Stimulated activated CD8-positive, alpha-beta memory T cell treated with anti-CD3 and anti-CD28 coated beads, Interleukin-12 subunit alpha, Interleukin-12 subunit beta, amount 100 ng/mL, for 4 hours (primary cell): Measurements from ENCODE around the gene OSBPL8.
"Not testable (repeated sequence)": the region's sequence is repeated elsewhere in the genome, so short reads cannot be mapped to it uniquely, and the experiment has no call there.

Source experiments
- DNase-seq: peaks from one replicate; pipeline ENCODE4 v3.0.0-alpha.2; 2020; ENCODE audit warnings: low read depth

The OSBPL8 gene

DNA sequence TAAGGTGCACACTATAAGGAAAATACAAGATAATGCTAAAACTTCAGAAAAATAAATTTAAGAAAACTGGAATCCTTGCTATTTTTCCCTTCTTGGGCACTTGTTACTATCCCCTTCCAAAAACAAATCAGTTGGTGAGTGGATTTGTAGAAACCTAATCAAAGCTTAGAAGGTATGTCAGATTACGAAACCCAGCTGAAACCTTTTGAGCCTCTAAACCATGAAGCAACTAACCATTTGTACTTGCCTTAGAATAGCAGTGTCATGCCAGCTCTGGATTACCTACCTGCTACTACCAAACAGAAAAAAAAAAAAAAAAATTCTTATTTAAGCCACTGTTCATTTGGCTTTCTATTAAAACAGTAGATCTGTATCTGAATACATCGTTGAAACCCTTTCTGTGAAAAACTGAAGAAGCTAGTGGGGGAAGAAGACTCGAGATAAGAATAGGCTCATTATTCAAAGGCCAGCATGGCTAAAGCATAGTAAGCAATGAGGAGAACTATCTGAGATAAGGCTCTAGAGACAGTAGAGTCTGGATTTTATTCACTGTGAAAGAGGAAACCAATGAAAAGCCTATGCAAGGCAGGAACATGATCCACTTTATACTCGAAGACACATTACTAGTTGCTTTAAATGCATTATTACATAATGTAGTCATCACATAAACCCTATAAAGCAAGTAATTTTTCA lies 30.2 kb downstream of the OSBPL8 start:
- DNase-seq, result no peak

DNA sequence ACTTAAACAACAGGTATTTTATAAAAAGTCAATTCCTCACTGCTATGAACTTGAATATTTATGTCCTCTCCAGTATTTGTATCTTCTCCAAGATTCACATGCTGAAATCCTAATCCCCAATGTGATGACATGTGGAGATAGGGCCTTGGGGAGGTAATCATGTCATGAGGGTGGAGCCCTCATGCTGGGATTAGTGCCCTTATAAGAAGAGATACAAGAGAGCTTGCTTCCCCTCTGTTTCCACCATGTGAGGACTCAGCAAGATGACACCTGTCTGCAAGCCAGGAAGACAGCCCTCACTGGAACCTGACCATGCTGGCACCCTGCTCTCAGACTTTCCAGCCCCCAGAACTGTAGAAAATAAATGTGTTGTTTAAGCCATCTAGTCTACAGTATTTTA lies 36.2 kb downstream of the OSBPL8 start:
- no peak for DNase-seq

DNA sequence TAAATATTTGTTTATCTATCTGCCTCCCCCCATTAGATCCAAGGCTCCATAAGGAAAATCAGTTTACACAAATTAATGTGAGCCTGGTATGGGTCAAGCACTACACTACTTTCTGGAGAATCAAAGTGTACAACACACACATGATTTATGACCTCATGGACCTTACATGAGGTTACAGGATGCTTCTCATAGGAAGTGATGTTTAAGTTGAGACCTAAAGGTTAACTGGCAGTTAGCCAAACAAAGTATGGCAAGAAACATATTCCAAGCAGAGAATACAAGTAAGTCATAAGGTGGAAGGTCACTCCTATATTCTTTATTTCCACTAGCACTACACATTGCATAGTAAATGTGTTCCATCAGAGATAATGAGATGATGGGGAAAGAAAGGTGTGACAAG lies 39.2 kb downstream of the OSBPL8 start:
- DNase-seq, result no peak

DNA sequence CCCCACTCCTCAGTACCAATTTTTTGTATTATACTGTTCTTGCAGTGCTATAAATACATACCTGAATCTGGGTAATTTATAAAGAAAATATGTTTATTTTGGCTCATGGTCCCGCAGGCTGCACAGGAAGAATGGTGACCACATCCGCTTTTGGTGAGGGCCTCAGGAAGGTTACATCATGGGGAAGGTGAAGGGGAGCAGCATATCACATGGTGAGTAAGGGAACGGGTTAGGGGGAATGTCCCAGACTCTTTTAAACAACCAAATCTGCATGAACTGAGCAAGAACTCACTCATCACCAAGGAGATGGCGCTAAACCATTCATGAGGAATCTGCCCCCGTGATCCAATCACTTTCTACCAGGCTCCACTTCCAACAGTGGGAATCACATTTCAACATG lies 40.0 kb downstream of the OSBPL8 start:
- no peak for DNase-seq

DNA sequence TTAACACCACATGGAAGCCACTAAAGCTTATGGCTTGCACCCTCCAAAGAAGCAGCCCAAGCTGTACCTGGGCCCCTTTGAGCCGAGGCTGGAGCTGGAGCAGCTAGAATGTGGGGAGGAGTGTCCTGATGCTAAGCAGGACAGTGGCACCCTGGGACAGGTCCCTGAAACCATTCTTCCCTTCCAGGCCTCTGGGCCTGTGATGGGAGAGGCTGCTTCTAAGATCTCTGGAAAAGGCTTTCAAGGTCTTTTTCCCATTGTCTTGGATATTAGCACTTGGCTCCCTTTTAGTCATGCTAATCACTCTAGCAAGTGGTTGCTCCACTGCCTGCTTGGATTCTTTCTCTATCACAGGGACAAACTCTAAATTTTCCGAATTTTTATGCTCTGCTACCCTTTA lies 40.9 kb downstream of the OSBPL8 start:
- no peak for DNase-seq

DNA sequence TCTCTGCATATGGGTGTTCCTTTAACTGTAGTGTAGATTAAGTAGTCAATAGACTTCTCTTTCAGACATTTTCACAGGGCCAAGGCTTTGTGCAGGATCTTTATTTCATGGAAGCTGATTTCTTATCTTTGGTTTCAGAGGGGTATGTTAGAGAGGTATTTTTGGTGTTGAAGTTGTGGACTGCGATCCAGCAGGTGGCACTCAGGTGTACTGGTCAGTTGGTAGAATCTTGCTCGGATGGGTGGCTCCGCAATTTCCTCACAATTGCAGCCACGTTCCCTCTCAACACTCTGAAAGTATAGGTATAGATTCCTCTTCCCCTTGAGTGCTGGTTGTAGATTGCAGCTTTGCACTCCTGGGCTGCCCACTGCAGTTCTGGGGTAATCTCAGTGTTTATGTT lies 44.3 kb downstream of the OSBPL8 start:
- DNase-seq, result no peak

DNA sequence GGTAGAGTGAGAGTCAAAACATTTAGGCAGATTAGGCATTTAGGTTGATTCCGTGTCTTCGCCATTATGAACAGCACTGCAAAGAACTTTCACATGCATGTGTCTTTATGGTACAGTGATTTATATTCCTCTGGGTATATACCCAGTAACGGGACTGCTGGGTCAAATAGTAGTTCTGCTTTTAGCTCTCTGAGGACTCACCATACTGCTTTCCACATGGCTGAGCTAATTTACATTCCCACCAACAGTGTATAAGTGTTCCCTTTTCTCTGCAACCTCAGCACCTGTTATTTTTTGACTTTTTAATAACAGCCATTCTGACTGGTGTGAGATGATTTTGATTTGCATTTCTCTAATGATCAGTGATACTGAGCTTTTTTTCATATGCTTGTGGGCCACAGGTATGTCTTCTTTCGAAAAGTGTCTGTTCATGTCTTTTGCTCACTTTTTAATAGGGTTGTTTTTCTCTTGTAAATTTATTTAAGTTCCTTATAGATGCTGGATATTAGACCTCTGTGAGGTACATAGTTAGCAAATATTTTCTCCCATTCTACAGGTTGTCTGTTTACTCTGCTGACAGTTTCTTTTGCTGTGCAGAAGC lies 48.4 kb downstream of the OSBPL8 start:
- DNase-seq, result not testable (repeated sequence)

DNA sequence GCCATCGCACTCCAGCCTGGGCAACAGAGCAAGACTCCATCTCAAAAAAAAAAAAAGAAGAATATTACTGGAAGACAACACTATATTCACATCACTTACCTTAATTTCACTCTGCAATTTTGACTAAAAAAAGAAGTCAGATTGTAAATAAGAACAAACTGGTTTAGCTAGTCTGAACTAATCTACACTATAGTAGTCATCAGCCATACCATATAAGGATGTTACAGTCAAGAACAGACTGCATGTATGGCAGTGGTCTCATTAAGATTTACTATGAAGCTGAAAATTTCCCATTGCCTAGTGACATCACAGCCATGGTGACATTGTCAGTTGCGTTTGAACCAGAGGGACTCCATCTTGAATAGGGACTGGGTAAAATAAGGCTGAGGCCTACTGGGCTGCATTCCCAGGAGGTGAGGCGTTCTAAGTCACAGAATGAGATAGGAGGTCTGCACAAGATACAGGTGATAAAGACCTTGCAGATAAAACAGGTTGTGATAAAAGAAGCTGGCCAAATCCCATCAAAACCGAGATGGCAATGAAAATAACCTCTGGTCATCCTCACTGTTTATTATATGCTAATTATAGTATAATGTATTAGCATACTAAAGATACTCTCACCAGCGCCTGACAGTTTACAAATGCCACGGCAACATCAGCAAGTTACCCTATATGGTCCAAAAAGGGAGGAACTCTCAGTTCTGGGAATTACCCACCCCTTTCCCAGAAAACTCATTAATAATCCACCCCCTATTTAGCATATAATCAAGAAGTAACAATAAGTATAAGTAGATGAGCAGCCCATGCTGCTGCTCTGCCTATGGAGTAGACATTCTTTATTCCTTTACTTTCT lies 51.2 kb downstream of the OSBPL8 start:
- no peak for DNase-seq

DNA sequence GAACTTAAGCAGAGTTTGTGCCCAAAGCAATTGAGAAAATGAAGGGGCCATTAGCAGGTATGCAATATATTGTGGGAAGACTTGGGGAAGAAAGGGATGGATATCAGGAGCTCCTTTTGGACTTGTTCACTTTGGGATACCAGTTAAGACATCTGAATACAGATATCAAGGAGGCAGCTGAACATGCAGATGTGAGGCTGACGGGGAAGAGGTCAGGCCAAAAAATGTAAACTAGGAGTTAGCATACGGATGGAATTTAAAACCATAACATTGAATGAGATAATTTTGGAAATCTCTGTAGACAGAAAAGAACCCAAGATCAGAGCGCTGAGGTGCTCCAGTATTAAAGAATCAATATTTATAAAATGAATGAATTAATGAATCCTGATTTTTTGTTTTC lies 53.4 kb downstream of the OSBPL8 start:
- DNase-seq, result no peak

DNA sequence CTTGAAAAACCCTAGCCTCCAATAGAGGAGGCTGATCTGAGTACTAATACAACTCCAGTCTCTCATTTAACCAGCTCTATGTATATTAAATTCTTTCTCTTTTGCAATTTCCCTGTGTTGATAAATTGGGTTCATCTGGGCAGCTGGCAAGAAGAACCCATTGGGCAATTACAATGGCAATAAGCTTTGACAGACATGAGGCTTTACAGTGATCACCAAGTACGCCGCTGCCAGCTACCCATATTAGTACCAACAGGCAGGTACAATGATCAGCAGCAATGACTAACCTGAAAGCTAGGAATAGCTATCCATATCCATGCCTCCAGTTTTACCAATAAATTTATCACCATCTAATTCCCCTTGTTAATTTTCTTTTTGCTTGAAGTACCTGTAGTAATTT lies 54.5 kb downstream of the OSBPL8 start:
- no peak for DNase-seq

DNA sequence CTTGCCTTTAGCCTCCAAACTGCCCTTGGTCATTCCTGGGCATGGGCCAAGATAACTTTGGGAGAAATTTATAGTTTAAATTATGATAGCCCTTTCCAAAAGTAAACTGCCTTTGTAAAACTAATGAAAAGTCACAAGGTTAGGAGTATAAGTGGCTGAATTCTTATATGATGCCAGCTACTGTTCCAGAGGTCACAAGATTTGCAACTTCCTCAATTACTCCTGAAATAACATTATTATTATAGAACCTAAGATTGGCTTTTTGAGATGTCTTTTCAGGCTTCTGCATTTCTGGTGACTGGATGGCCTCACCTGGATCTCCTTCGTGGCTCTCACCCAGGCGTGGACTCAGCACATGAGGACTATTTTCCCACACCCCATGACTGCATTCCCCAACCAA lies 55.0 kb downstream of the OSBPL8 start:
- no peak for DNase-seq

DNA sequence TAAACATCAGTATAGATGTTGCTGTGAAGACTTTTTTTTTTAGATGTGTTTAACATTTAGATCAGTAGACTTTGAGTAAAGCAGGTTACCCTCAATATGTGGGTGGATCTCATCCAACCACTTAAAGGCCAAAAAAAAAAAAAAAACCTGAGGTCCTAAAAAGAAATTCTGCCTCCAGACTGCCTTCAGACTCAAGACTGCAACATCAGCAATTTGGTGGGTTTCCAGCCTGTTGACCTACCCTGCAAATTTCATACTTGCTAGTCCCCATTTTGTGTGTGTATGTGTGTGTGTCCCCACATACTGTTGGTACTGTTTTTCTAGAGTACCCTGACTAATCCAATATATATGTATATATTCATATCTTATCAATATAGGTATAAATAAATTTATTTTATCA lies 55.6 kb downstream of the OSBPL8 start:
- no peak for DNase-seq

DNA sequence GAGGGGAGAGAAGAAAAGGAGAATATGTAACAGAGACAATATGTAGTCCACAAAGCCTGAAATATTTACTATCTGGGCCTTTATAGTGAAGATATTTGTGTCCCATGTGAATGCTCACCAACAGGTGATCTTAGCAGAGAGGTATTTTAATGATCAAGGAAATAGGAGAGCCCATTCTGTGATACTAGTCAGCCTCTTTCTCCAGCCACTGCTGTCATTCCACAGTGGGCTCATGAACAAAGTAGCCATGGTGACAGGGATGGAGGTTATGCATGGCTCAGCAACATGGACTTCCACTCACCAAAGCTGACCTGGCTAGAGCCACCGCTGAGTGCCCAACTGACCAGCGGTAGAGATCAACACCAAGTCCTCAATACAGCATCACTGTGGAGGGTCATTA lies 58.2 kb downstream of the OSBPL8 start:
- DNase-seq, result no peak

DNA sequence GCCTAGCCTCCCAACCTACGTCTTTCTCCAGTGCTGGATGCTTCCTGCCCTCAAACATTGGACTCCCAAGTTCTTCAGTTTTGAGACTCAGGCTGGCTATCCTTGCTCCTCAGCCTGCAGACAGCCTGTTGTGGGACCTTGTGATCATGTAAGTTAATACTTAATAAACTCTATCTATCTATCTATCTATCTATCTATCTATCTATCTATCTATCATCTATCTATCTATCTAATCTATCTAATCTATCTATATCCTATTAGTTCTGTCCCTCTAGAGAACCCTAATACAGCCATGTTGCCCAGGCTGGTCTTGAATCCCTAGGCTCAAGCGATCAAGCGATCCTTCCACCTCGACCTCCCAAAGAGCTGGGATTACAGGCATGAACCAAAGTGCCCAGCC lies 60.4 kb downstream of the OSBPL8 start:
- not testable (repeated sequence) for DNase-seq

DNA sequence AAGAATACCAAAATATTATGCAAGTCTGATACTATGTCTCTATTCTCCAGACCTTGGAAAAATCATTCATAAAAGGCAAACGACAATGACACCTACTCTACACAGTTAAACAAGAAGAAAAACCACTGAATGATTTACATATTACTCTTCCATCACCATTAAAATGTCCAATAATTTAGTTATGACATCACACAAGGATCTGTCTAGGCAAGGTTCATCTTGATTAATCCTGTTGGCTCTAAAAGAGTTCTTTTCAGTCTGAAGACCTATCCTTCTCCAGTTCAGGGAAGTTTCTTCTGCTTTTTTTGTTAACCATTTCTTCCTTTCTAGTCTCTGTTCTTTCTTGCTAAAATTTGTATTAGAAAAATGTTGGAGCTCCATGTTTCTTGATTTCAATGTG lies 64.0 kb downstream of the OSBPL8 start:
- no peak for DNase-seq

DNA sequence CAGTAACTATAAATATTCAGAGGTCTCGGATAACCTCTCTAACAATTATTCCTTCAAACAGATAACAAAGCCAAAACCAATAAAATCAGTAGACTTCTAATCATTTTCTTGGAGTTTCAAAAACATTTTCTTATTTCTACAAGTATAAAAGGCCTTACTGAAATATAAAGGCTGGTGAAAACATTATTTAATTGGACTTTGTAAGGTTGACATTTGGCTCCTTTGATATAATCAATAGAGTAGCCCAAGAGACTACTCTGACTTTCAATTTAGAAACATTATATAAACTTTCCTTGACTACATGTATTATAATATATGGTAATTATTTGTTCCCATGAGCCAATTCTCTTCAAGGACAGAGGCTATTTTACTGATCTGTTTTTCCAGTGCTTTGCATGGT lies 68.3 kb downstream of the OSBPL8 start:
- no peak for DNase-seq

DNA sequence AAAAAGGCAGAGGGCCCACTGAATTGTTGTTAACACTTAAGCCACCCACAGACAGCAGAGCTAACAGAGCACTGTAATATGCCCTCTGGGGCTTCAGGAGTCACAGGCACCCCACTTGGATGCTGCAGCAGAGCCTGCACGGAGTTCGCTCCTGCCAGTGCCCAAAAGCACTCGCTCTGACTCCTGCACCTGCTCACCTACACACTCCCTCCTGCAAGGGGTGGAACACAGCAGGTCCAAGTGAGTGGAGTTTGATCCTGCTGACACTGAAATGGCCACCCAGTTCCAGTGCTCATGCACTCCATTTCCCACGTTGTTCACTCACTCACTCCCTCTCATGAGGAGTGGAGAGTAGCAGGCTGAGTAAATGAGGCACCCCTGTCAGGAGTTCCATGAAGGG lies 68.8 kb downstream of the OSBPL8 start:
- DNase-seq, result no peak

DNA sequence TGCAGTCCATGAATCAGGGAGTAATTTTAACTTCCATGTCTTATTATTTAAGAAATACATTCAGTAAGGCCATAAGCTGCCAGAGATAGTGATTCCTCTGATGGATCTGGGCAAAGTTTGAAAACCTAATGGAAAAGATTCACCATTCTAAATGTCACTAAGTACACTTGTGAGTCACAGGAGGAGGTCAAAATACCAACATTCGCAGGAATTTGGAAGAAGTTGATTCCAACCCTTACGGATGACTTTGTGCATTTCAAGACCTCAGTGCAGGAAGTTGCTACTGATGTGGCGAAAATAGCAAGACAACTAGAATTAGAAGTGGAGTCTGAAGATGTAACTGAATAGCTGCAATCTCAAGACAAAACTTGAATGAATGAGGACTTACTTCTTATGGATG lies 69.8 kb downstream of the OSBPL8 start:
- no peak for DNase-seq

DNA sequence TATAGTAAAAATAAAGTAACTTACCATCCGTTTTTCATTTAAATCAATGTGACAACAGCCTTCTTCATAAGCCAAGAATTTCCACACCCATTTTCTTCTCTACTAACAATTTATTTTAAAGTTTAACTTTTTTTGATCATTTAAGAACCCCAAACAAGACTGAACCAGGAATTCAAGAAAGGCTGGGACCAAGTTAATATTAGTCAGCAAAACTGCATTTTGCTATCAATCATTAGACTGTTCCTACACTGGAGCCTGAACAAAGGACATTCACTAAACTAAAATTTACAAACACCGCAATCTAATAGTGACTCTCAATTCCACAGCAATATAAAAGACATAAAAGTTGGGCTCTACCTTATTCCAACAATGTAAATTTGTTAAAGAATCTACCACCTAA lies 73.6 kb downstream of the OSBPL8 start:
- DNase-seq, result no peak

DNA sequence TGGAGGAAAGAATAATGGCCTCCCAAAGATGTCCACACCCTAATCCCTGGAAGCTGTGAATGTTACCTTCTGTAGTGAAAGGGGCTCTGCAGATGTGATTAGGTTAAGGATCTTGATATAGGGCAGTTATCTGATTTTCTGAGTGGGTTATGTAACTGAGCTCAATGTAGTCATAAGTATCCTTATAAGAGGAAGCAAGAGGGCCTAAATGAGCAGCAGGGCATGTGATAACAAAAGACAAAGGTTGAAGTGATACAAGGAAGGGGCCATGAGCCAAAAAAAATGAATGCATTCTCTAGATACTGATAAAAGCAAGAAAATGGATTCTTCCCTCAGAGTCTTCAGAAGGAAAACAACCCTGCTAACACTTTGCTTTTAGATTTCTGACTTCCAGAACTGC lies 78.8 kb downstream of the OSBPL8 start:
- no peak for DNase-seq

DNA sequence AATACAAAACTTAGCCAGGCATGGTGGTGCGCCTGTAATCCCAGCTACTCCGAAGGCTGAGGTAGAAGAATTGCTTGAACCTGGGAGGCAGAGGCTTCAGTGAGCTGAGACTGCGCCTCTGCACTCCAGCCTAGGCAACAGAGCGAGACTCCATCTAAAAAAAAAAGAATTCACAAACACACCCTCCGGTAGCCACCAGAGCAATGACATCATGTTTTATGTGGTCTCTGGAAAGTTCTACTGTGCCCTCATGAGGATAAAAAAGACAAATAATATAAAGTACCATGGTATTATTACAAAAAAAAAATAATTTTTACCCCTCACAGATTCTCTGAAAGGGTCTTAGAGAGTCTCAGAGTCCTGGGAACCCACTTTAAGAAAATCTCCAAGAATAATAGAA lies 81.5 kb downstream of the OSBPL8 start:
- DNase-seq, result no peak

DNA sequence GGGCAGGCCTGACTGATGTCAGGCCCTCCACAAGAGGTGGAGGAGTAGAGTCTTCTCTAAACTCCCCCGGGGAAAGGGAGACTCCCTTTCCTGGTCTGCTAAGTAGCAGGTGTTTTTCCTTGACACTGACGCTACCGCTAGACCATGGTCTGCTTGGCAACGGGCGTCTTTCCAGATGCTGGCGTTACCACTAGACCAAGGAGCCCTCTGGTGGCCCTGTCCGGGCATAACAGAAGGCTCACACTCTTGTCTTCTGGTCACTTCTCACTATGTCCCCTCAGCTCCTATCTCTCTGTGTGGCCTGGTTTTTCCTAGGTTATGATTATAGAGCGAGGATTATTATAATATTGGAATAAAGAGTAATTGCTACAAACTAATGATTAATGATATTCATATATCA lies 86.7 kb downstream of the OSBPL8 start:
- not testable (repeated sequence) for DNase-seq

DNA sequence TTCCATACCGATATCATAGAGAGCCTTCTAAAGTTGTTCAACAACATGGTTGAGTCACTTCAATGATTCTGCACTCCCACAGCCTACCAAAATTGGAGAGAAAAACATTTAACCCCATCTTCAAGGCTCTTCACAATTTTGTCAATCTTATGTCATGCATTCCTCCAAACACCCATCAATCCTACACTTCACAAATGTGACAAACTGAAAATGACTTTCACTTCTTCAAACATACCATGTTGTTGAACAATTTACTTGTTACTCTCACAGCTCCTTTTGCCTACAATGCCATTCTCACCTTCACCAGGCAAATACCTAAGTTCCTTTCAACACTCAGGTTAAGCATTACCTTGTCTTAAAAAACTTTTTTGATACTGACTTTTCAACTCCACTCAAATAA lies 88.0 kb downstream of the OSBPL8 start:
- no peak for DNase-seq
